Ascending aorta (tissue), 2 donors: ENCODE data around the gene DLST. TPM values are rescaled to one million over a fixed set of nuclear protein-coding genes. Genes with fewer than 3 reads are reported as not detected.

Source experiments
- DNase-seq, 2 donors: peaks; one replicate each; pipeline ENCODE4 v3.0.0-alpha.2; 2019; ENCODE audit warnings: low spot score in 2 of 2
- H3K27ac ChIP-seq, 2 donors: fragments of 200-600 bp; sonication (generic); one replicate each; pipeline ENCODE4 v1.5.1; 2016 to 2017; ENCODE audit warnings: mild to moderate bottlenecking in 1 of 2
- H3K27me3 ChIP-seq: fragments of 200-600 bp; sonication (generic); one replicate; pipeline ENCODE4 v1.5.1; 2017
- H3K36me3 ChIP-seq, 2 donors: fragments of 200-600 bp; sonication (generic); one replicate each; pipeline ENCODE4 v1.5.1; 2016
- H3K4me1 ChIP-seq, 2 donors: fragments of 200-600 bp; sonication (generic); one replicate each; pipeline ENCODE4 v1.5.1; 2016 to 2017; ENCODE audit warnings: mild to moderate bottlenecking in 1 of 2
- H3K4me3 ChIP-seq, 2 donors: fragments of 200-600 bp; sonication (generic); one replicate each; pipeline ENCODE4 v1.5.1; 2016 to 2017; ENCODE audit warnings: mild to moderate bottlenecking in 1 of 2
- H3K9me3 ChIP-seq, 2 donors: fragments of 200-600 bp; sonication (generic); one replicate each; pipeline ENCODE4 v1.5.1; 2016
- intact Hi-C: fragments of 100-400 bp; cut with DNase I; formaldehyde crosslinking; loops from one replicate; pipeline ENCODE4 v1.15.1; 2023
- total RNA-seq: library from RNA; depleted of rRNA; stranded (reverse); fragments of >200 nt; gene quantifications from one replicate; pipeline ENCODE4 v1.1.0, GENCODE V29; 2016
- TF ChIP-seq, protein P1 (sequence below), 3 experiments: fragments of 200-600 bp in 2 of 3; fragments of 450-650 bp in 1 of 3; sonication (generic) in 2 of 3; IDR thresholded peaks; one replicate each; pipeline ENCODE4 v1.5.1; 2016 to 2019; ENCODE audit warnings: antibody characterized with exemption in 3 of 3, mild to moderate bottlenecking in 1 of 3, moderate library complexity in 1 of 3

Gene DLST
- total RNA-seq, 1 donor from 2014 or later, result 59.7 TPM

DNA sequence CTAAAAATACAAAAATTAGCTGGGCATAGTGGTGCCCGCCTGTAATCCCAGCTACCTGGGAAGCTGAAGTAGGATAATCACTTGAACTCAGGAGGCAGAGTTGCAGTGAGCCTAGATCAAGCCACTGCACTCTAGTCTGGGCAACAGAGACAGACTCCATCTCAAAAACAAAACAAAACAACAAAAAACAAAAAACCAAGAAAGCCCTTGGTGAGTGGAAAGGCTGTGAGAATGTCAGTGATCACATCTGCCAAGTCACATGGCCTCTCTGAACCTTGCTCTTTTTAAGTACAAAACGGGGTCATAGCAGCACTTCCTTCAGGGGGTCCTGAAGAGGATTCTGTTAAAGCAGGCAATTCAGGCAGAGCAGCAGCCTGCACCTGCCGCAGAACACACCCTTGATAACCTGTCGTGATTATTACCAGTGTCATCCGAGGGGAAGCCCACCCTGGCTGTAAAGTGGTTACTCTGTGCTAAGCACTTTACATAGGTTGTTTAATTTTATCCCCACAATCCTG, 31.7 kb downstream of the DLST start:
- Histone ChIP-seq H3K27me3 (no peaks in the 10 kb centered on the region), H3K4me3 (no peak overlapping the region), H3K36me3 (no peaks in the 10 kb centered on the region), H3K9me3 (no peaks in the 10 kb centered on the region), H3K4me1 (peaks cover 2 to 12% of the 10 kb centered on the region in 2 donors), H3K27ac (no peak overlapping the region)
- intact Hi-C loops, result loop anchor here (10.0 kb wide), 1 partner anchor 391 kb away; no protein-coding TSS in a partner anchor
- TF ChIP-seq, protein P1, sequence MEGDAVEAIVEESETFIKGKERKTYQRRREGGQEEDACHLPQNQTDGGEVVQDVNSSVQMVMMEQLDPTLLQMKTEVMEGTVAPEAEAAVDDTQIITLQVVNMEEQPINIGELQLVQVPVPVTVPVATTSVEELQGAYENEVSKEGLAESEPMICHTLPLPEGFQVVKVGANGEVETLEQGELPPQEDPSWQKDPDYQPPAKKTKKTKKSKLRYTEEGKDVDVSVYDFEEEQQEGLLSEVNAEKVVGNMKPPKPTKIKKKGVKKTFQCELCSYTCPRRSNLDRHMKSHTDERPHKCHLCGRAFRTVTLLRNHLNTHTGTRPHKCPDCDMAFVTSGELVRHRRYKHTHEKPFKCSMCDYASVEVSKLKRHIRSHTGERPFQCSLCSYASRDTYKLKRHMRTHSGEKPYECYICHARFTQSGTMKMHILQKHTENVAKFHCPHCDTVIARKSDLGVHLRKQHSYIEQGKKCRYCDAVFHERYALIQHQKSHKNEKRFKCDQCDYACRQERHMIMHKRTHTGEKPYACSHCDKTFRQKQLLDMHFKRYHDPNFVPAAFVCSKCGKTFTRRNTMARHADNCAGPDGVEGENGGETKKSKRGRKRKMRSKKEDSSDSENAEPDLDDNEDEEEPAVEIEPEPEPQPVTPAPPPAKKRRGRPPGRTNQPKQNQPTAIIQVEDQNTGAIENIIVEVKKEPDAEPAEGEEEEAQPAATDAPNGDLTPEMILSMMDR (IDR thresholded peaks at IDR 0.05), result no peak
- DNase-seq, result no peak

DNA sequence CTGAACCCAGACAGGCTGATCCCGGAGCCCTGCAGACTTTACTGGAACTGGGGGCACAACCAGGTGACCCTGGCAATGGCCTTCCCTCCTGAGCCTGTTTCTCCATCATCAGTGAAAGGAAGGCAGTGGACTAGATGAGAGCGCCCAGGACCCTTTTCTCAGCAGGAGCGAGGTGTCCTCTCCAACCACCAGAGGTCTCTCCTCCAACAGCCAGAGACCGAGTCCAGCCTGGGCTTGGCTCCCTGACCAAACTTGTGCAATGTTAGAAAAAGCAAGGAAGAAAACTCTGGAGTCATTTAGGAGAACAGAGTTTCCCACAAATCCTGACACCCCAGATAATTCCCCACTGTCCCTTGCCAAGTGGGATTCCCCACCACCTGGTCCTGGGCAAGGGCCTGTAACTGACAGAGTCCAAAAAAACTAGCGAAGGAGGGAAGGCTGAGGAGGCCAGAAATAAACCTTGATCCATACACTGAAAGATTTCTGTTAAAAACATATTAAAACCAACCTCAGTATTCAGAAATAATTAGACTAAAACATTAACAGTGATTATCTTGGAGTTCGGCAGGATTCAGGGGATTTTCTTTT, 32.4 kb downstream of the DLST start:
- H3K27ac ChIP-seq, result peak overlapping the region; percentile 12 to 27
- no peaks in the 10 kb centered on the region for H3K27me3 ChIP-seq
- TF ChIP-seq, protein P1 (IDR thresholded peaks at IDR 0.05), result peak; percentile 71 to 77 (median 74)
- H3K9me3 ChIP-seq, result no peaks in the 10 kb centered on the region
- H3K4me3 ChIP-seq, result no peak overlapping the region
- no peaks in the 10 kb centered on the region for H3K36me3 ChIP-seq
- intact Hi-C loops, result loop anchor here (1.0 to 10.0 kb wide), 3 partner anchors 27 to 391 kb away; no protein-coding TSS in a partner anchor
- DNase-seq, result peak in 1 of 2 donors; percentile 87
- H3K4me1 ChIP-seq, result peaks cover 2 to 13% of the 10 kb centered on the region in 2 donors

DNA sequence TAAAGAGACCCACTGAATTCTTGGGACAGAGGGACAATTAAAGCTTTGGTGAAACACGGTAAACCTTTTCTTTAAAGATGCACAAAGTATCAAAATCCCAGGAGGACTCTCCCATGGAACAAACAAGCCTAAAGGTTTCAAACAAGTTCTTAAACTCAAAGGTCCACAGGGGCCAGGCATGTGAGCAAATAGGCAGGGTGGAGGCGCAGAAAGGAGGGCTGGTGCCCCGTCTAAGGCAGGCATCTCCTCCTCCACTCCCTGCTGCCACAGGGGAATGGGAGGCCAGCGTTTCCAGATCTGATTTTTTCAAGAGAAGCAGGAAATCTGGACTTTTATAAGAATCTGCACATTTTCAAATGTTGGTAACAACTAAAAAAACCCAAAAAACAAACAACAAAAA, 33.7 kb downstream of the DLST start:
- DNase-seq, result no peak
- no peaks in the 10 kb centered on the region for H3K36me3 ChIP-seq
- H3K4me3 ChIP-seq, result no peak overlapping the region
- H3K27ac ChIP-seq, result peak overlapping the region in 1 of 2 donors; percentile 1
- no peaks in the 10 kb centered on the region for H3K9me3 ChIP-seq
- intact Hi-C loops, result loop anchor here (2.0 to 10.0 kb wide), 2 partner anchors 25 to 389 kb away; no protein-coding TSS in a partner anchor
- H3K27me3 ChIP-seq, result no peaks in the 10 kb centered on the region
- TF ChIP-seq, protein P1 (IDR thresholded peaks at IDR 0.05), result no peak
- H3K4me1 ChIP-seq, result peaks cover 2 to 13% of the 10 kb centered on the region in 2 donors

DNA sequence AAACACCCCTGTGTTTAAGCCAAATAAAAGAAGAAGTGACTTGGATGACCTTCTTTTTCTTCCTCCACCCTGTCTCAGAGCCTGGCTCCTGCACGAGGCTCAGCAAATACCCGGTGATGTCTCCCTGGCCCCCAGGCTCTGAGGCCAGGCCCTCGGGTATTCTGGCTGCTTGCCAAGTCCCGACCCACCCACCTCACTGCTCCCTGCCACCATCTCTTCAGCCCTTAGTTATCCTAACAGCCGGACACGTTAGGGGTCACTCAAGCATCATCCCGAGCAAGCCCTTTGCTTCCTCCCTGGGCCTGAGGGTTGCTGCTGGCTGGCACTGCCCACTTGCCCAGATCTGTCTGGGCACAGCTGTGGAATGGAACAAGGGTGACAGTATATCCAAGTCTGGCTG, 34.1 kb downstream of the DLST start:
- TF ChIP-seq, protein P1 (IDR thresholded peaks at IDR 0.05), result no peak
- H3K9me3 ChIP-seq, result no peaks in the 10 kb centered on the region
- intact Hi-C loops, result loop anchor here (2.0 to 10.0 kb wide), 2 partner anchors 25 to 389 kb away; no protein-coding TSS in a partner anchor
- no peak overlapping the region for H3K4me3 ChIP-seq
- H3K36me3 ChIP-seq, result no peaks in the 10 kb centered on the region
- H3K4me1 ChIP-seq, result peaks cover 2 to 13% of the 10 kb centered on the region in 2 donors
- no peak for DNase-seq
- peak overlapping the region in 1 of 2 donors; percentile 1 for H3K27ac ChIP-seq
- H3K27me3 ChIP-seq, result no peaks in the 10 kb centered on the region

DNA sequence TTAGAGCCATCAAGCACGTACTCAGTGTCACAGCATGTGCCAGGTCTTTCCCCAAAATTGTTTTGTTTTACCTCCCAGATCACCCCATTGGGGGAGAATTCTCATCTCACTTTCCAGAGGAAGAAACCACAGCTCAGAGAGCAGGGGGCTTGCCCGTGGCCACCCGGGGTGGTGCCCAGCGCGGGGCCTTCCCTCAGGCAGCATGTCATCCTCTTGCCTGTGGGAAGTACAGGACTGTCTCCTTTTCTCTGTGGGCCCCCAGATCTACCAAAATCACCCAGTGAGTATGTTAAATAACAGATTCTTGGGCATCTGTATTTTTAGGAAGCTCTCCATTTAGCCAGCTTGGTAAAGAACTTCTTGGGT, 35.4 kb downstream of the DLST start:
- H3K27me3 ChIP-seq, result no peaks in the 10 kb centered on the region
- no peak overlapping the region for H3K4me3 ChIP-seq
- no peaks in the 10 kb centered on the region for H3K36me3 ChIP-seq
- TF ChIP-seq, protein P1 (IDR thresholded peaks at IDR 0.05), result no peak
- H3K9me3 ChIP-seq, result no peaks in the 10 kb centered on the region
- peak overlapping the region; percentile 63 to 64 for H3K27ac ChIP-seq
- peaks cover 2 to 13% of the 10 kb centered on the region in 2 donors for H3K4me1 ChIP-seq
- intact Hi-C loops, result loop anchor here (10.0 kb wide), 1 partner anchor 388 kb away; no protein-coding TSS in a partner anchor
- no peak for DNase-seq
